Stimulated activated naive B cell treated with anti-CD40 and anti-IgM and Interleukin-4, amounts not matched to agents 10 μg/mL and 1 μg/mL and 100 μg/mL, for 72 hours (primary cell): ENCODE results near the gene PIP5K1A.
"Not testable (repeated sequence)": the region's sequence is repeated elsewhere in the genome, so short reads cannot be mapped to it uniquely, and the experiment has no call there.

ENCODE experiments used
- ATAC-seq, 2 donors: fragments of 150-1000 bp; cut with Tn5 transposase; replicated peaks; 2 replicates each; pipeline ENCODE4 v1.10.0; 2021; ENCODE audit warnings: moderate library complexity in 1 of 2
- DNase-seq: peaks from one replicate; pipeline ENCODE4 v3.0.0; 2021
- H3K27ac Mint-ChIP-seq: one replicate; pipeline ENCODE4 v1.8.0; 2022; ENCODE audit warnings: mild to moderate bottlenecking, mixed read lengths
- H3K27me3 Mint-ChIP-seq, 2 donors: one replicate each; pipeline ENCODE4 v1.8.0; 2022; ENCODE audit warnings: mixed read lengths in 2 of 2
- H3K36me3 Mint-ChIP-seq, 2 donors: one replicate each; pipeline ENCODE4 v1.8.0; 2022; ENCODE audit warnings: mixed read lengths in 2 of 2, mild to moderate bottlenecking in 1 of 2
- H3K4me1 Mint-ChIP-seq, 2 donors: one replicate each; pipeline ENCODE4 v1.8.0; 2022; ENCODE audit warnings: mixed read lengths in 2 of 2, mild to moderate bottlenecking in 1 of 2
- H3K4me3 Mint-ChIP-seq, 2 donors: one replicate each; pipeline ENCODE4 v1.8.0; 2022; ENCODE audit warnings: mild to moderate bottlenecking in 2 of 2, mixed read lengths in 2 of 2, moderate library complexity in 1 of 2
- H3K9me3 Mint-ChIP-seq, 2 donors: one replicate each; pipeline ENCODE4 v1.8.0; 2022; ENCODE audit warnings: mixed read lengths in 2 of 2, mild to moderate bottlenecking in 1 of 2

The PIP5K1A gene

DNA sequence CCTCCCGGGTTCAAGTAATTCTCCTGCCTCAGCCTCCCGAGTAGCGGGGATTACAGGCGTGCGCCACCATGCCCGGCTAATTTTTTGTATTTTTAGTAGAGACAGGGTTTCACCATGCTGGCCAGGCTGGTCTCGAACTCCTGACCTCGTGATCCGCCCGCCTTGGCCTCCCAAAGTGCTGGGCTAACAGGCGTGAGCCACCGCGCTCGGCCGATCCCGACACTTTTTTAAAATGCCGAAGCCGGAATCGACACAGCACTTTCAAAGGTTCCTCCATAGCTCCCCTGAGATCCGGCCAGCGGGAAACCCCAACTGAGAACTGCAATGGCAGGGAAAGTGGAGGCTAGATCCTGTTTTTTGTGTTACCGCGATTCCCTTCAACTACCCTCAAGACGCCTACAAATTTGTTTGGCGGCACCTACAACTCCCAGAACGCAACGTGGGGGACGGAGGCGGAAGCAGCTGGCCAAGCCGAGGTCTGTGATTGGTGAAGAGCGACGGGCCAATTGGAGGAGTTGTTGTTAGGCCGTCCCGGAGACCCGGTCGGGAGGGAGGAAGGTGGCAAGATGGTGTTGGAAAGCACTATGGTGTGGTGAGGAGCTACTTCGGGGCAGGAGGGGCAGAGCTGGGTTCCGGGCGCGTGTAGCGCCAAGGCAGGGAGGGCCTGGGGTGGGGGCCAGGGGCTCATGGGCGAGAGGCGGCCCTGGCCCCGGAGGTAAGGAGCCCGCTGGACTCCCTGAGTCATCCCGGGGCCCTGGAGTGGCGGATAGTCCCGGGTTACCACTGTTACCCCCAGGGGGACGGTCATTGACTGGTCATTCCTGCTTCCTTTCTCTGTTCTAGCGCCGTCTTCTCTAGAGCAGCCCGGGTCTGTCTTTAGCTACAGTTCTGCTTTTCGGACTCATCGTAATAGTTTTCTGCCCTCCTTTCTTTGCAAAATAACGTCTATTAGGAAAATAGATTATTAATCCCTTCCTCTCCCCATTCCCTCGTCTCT is 56.2 kb downstream of the PIP5K1A start, which contains the start of gene PSMD4:
PSMD4 (plus strand) TSS at position 518 of the 997 bp plus-strand sequence; CDS start at position 567, 49 bp downstream.
- Mint-ChIP-seq H3K27ac (peak within 1 kb of the TSS; percentile 97), H3K4me3 (peak within 1 kb of the TSS; percentile 86 to 92), H3K27me3 (no peaks in the 10 kb centered on the region), H3K4me1 (peaks cover 17 to 34% of the 10 kb centered on the region in 2 donors), H3K9me3 (no peaks in the 10 kb centered on the region), H3K36me3 (peaks cover 19 to 35% of the 10 kb centered on the region in 2 donors)
- DNase-seq (peak; percentile 93), ATAC-seq (peak; percentile 95 to 96)

DNA sequence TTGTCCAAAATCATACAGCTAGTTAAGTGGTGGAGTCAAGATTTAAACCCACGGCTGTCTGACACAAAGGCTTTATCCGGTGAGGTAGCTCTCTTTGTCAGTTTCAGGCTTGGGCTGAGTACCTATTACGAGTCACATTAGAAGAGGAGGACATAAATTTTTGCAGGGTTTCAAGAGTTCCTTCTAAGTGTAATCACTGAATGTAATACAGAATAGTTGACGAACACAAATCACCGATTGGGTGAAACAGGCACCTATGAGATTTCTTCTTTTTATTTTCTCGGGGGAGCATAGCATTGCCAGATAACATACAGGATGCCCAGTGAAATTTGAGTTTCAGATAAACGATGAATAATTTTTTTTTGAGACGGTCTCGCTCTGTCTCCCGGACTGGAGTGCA is 57.0 kb downstream of the PIP5K1A start:
- peak overlapping the region; percentile 86 to 92 for H3K4me3 Mint-ChIP-seq

DNA sequence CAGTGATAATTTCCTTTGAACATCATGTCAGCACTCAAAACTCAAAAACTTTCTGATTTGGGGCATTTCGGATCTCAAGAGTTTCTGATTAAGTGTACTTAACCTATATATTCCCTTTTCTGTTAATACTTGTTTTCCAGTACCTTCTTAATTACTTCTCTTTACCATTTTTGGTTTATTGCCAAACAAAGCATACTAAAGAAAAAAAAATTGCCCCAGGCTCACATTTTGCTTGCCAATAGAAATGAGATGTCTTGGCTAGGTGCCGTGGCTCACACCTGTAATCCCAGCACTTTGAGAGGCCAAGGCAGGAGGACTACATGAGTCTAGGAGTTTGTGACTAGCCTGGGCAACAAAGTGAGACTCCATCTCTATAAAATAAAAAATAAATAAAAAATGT is 61.0 kb downstream of the PIP5K1A start:
- Mint-ChIP-seq H3K4me1 (peaks cover 20 to 55% of the 10 kb centered on the region in 2 donors), H3K27me3 (no peaks in the 10 kb centered on the region), H3K36me3 (peaks cover 33 to 45% of the 10 kb centered on the region in 2 donors), H3K4me3 (no peak overlapping the region), H3K27ac (no peak overlapping the region), H3K9me3 (no peaks in the 10 kb centered on the region)
- DNase-seq: no peak
- no peak for ATAC-seq

More for the DNA sequence above, 57.0 kb downstream of the PIP5K1A start:
- no peak for DNase-seq
- H3K27me3 Mint-ChIP-seq: no peaks in the 10 kb centered on the region
- no peak for ATAC-seq
- H3K9me3 Mint-ChIP-seq: no peaks in the 10 kb centered on the region
- peak overlapping the region; percentile 97 for H3K27ac Mint-ChIP-seq
- H3K4me1 Mint-ChIP-seq: peaks cover 17 to 34% of the 10 kb centered on the region in 2 donors
- peaks cover 18 to 33% of the 10 kb centered on the region in 2 donors for H3K36me3 Mint-ChIP-seq

DNA sequence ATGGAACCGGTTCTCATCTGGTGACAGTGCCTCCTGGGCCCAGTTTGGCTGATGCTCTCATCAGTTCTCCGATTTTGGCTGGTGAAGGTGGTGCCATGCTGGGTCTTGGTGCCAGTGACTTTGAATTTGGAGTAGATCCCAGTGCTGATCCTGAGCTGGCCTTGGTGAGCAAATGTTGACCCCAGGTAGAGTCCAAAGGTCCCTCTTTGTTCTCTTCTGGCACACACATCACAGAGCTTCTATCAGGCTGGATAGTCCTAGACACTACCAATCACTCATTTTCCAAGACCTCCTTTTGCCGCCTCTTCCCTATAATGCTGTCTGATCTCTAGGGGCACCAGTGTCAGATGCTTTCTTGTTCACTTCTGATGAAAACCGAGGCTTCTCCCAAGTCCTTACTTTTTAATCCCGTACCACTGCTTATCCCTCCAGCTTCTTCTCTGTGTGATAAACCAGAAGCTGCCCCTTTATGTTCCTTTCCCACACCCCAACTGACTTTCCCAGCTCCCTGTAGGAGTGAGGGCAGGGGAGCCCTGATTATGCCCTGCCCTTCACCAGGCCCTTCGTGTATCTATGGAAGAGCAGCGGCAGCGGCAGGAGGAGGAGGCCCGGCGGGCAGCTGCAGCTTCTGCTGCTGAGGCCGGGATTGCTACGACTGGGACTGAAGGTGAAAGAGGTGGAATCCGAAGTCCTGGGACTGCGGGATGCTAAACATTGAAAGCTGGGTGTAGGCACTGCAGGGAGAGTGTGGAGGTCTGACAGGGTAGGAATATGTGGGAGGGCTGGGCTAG is 67.3 kb downstream of the PIP5K1A start:
- Mint-ChIP-seq H3K9me3 (no peaks in the 10 kb centered on the region), H3K27me3 (no peaks in the 10 kb centered on the region), H3K36me3 (peaks cover 51 to 59% of the 10 kb centered on the region in 2 donors), H3K27ac (peak overlapping the region; percentile 67), H3K4me3 (no peak overlapping the region), H3K4me1 (peaks cover 11 to 31% of the 10 kb centered on the region in 2 donors)
- DNase-seq: no peak
- no peak for ATAC-seq

DNA sequence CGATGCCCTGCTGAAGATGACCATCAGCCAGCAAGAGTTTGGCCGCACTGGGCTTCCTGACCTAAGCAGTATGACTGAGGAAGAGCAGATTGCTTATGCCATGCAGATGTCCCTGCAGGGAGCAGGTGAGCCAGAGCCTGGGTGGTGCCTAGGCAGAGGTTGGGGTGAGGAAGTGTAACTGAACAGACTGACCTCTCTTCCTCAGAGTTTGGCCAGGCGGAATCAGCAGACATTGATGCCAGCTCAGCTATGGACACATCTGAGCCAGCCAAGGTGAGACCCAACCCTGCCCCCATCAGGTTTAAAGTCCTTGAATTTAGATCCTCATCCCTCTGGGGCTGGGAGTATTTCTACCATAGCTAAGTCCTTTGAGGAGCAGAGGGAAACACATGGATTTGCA is 68.0 kb downstream of the PIP5K1A start:
- Mint-ChIP-seq H3K4me1 (peaks cover 11 to 31% of the 10 kb centered on the region in 2 donors), H3K9me3 (no peaks in the 10 kb centered on the region), H3K4me3 (no peak overlapping the region), H3K36me3 (peaks cover 52 to 61% of the 10 kb centered on the region in 2 donors), H3K27me3 (no peaks in the 10 kb centered on the region), H3K27ac (peak overlapping the region; percentile 67)
- DNase-seq: no peak
- ATAC-seq: no peak

DNA sequence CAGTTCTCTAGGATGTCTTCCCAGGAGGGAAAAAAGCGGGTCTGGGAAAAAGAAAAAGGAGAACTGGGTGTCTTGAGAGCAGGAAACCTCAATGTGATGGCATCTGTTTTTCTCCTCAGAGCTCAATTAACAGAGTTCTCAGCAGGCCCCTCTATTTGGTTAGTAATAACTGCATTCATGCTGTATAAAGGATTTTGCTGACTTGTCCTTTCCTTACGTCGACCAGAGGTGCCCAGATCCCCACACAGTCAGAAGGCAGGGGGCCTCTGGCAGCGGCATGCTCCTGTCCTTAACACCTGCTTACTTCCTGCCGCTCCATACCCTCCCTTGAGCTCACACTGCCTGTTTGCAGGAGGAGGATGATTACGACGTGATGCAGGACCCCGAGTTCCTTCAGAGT is 68.5 kb downstream of the PIP5K1A start:
- H3K36me3 Mint-ChIP-seq: peaks cover 57 to 66% of the 10 kb centered on the region in 2 donors
- ATAC-seq: no peak
- peaks cover 11 to 31% of the 10 kb centered on the region in 2 donors for H3K4me1 Mint-ChIP-seq
- H3K27me3 Mint-ChIP-seq: no peaks in the 10 kb centered on the region
- H3K4me3 Mint-ChIP-seq: no peak overlapping the region
- no peaks in the 10 kb centered on the region for H3K9me3 Mint-ChIP-seq
- H3K27ac Mint-ChIP-seq: no peak overlapping the region
- no peak for DNase-seq

DNA sequence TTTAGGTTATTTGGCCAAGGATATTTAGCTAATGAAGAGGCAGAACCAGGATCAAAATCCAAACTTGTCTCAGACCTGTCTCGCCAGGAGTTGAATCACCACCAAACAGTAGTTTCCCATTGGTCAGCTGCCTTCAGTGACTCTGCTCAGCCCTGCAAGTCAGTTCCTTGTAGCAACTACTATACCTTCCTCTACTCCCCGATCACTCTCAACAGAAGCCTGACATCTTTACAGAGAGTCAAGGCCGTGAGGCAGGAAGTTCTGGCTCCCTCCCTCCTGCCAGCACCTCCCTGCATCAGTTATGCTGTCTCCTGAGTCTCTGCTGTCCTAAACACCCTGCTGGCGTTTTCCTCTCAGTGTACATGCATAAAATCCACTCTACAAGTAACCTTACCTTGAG is 69.4 kb downstream of the PIP5K1A start:
- no peak overlapping the region for H3K4me3 Mint-ChIP-seq
- H3K4me1 Mint-ChIP-seq: peaks cover 11 to 22% of the 10 kb centered on the region in 2 donors
- H3K27me3 Mint-ChIP-seq: no peaks in the 10 kb centered on the region
- no peak for ATAC-seq
- H3K9me3 Mint-ChIP-seq: no peaks in the 10 kb centered on the region
- peaks cover 53 to 64% of the 10 kb centered on the region in 2 donors for H3K36me3 Mint-ChIP-seq
- no peak overlapping the region for H3K27ac Mint-ChIP-seq
- DNase-seq: no peak

DNA sequence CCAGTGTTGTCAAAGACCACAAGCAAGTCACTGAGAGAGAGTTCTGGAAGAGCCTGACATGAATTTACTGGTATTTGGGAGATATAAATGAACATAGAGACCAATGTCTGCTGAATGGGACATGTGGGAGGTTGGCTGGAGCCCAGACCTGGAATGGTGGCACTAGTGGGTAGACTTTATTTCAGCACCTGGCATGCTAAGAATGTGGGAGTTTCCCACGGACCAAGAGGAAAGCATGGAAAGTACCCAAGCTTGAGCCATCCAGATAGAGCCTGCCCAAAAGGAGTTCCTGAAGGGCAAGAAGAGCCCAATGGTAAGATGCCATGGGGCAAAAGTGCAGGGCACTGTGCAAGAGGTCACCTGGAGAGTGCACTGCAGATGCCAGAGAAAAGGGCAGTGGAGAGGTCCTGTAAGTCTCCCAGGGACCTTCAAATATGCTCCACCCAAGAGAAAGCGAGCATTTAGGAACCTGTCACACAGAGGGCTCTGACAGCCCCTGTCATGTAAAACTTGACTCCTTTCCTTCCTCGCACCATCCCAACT is 75.6 kb downstream of the PIP5K1A start:
- Mint-ChIP-seq H3K4me1 (peaks cover 29 to 37% of the 10 kb centered on the region in 2 donors), H3K36me3 (peaks cover 35 to 45% of the 10 kb centered on the region in 2 donors), H3K27me3 (no peaks in the 10 kb centered on the region), H3K27ac (peak overlapping the region; percentile 4), H3K9me3 (peaks cover 4 to 8% of the 10 kb centered on the region in 2 donors), H3K4me3 (no peak overlapping the region)
- DNase-seq: no peak
- no peak for ATAC-seq

DNA sequence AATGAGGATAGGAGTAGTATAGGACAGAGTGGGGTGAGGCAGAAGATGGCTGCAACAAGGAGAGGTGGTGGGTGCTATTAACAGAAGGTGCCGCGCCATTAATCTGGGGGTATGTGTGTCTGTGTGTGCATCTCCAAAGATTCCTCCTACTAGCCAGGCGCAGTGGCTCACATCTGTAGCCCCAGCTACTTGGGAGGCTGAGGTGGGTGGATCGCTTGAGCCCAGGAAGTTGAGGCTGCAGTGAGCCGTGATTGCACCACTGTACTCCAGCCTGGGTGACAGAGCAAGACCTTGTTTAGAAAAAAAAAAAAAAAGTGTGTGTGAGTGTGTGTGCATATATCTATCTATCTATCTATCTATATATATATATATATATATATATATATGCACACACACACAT is 77.0 kb downstream of the PIP5K1A start:
- H3K4me3 Mint-ChIP-seq, ATAC-seq, H3K9me3 Mint-ChIP-seq, DNase-seq, H3K27ac Mint-ChIP-seq, H3K27me3 Mint-ChIP-seq: not testable (repeated sequence)
- peaks cover 31 to 46% of the 10 kb centered on the region in 2 donors for H3K4me1 Mint-ChIP-seq
- H3K36me3 Mint-ChIP-seq: peaks cover 32 to 41% of the 10 kb centered on the region in 2 donors

DNA sequence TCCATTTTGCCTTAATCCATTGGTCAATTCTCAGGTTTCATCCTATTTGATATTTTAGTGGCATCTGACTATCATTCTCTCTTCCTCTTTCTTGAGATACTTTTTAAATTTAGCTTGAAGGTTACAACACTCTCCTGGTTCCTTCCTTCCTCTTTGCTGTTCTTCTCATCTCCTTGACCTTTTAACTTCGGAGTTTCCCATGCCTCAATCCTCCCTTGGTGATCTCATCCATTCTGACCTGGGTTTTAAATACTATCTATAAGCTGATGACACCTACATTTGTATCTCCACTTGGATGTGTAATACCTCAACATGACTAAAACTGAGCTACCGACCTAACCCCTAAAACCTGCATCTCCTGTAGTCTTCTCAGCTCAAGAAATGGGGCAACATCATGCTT is 78.9 kb downstream of the PIP5K1A start:
- ATAC-seq: peak; percentile 43 to 46
- peaks cover 5 to 8% of the 10 kb centered on the region in 2 donors for H3K9me3 Mint-ChIP-seq

DNA sequence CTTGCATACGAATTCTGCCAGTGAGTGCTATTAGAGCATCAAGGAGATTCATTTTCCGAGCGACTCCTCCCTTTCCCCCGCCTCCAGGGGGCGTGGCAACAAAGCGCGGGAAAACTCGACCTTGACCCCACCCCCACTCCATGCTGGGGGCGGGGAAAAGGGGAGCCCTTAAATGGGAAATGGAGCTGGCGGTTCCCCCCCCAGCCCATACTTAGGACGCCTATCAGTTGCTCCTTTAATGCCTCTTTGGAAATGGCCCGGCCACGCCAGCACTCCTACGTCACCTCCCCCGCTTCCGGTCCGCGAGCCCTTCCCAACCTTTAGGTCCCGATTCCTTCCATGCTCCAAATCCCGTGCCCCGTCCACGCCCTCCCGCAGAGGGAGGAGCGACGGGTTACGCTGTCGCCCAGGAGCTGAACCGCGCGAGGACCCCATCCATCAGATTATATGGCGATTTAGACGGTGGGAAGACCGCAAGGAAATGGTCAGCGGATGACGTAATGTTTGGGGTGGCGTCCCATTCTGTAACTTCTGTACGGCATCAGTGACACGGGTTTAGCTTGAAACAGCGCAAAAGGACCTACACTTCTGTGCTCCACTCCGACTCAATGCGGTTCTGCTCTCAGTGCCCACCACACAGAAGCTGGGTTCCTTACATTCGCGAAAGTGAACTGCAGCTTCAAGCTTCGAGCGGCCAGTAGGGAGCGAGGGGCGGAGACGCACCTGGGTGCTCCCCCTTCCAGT is 83.0 kb downstream of the PIP5K1A start:
- Mint-ChIP-seq H3K27ac (peak overlapping the region; percentile 99), H3K4me3 (peak overlapping the region; percentile 91 to 98), H3K4me1 (peaks cover 41 to 60% of the 10 kb centered on the region in 2 donors), H3K27me3 (no peaks in the 10 kb centered on the region), H3K36me3 (peaks cover 27 to 35% of the 10 kb centered on the region in 2 donors), H3K9me3 (peaks cover 5 to 7% of the 10 kb centered on the region in 2 donors)
- peak; percentile 26 to 44 for ATAC-seq
- DNase-seq: peak; percentile 94

More for the DNA sequence above, 78.9 kb downstream of the PIP5K1A start:
- Mint-ChIP-seq H3K4me1 (peaks cover 31 to 46% of the 10 kb centered on the region in 2 donors), H3K36me3 (peaks cover 24 to 30% of the 10 kb centered on the region in 2 donors), H3K27me3 (no peaks in the 10 kb centered on the region), H3K27ac (peak overlapping the region; percentile 94), H3K4me3 (peak overlapping the region; percentile 57 to 61)
- DNase-seq: peak; percentile 69

DNA sequence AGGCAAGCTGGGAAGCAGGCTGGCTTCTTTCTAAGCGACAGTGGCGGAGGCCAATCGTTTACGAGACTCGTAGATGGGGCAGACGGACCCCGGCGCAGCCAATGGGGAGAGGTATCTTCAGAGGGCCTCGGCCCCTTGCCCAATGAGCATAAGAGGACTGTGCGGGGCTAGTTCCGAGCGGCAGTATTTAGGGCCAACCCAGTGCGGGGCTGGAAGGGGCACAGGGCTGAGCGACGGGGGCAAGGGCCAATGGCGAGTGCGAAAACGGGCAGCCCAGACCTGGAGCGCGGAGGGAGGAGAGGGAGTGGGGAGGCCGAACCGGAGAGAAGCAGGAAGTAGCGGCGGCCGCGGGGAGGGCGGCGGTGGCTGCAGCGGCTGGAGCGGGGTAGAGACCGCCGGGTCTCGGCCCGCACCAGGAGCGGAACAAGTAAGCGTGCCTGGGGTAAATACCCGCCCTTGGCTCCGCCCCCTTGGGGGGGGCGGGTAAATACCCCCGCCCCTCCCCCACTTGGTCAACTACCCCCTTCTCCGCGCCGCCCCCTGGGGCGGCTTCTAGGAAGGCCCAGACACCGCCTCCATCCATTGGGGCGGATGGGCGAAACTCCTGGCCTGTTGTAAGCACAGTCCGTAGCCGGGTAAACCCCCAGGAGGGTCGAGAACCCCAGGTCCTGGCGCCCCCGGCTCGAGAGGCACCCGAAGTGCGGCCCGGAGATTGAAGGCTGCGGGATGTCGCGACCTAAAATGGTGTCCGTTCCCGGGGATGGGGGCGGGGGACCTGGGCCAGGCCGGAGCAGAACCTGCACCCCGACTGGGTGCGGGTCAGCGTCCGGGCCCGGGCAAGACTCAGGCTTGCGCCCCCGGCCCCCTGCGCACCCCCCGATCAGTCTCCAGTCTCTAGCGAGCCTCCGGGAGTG is 83.9 kb downstream of the PIP5K1A start, which contains the start of gene ZNF687:
ZNF687 (plus strand) TSS at position 331 of the 914 bp plus-strand sequence. CDS start 3,993 bp downstream, outside the sequence.
- Mint-ChIP-seq H3K9me3 (peaks cover 0 to 2% of the 10 kb centered on the region in 2 donors), H3K27ac (peak within 1 kb of the TSS; percentile 99), H3K4me3 (peak within 1 kb of the TSS; percentile 91 to 98), H3K36me3 (peaks cover 26 to 36% of the 10 kb centered on the region in 2 donors), H3K27me3 (no peaks in the 10 kb centered on the region), H3K4me1 (peaks cover 36 to 57% of the 10 kb centered on the region in 2 donors)
- peak; percentile 100 for DNase-seq
- ATAC-seq: peak; percentile 86
